OCI-LY3 (cell line): ENCODE data around the gene ZNF804A.
A peak's percentile ranks its signal among the peaks of the same experiment; 100 is the strongest.

Source experiments
- H2AFZ ChIP-seq: fragments of 200-600, 300-600 bp; shearing (Covaris generic); 2 replicates; pipeline ENCODE4 v1.6.0; 2014; ENCODE audit warnings: antibody characterized with exemption, low read depth, low read length
- H3K27ac ChIP-seq: fragments of 200-600, 300-600 bp; sonication (generic); 2 replicates; pipeline ENCODE4 v1.5.1; 2014; ENCODE audit warnings: mild to moderate bottlenecking, low read length, moderate library complexity, mixed read lengths
- H3K27me3 ChIP-seq: fragments of 200-600, 300-600 bp; sonication (generic); 2 replicates; pipeline ENCODE4 v1.6.1; 2014; ENCODE audit warnings: low read depth, low read length, mixed read lengths
- H3K36me3 ChIP-seq: fragments of 200-600, 300-600 bp; sonication (generic); replicated peaks from 2 replicates; pipeline ENCODE3; 2014; ENCODE audit warnings: low read depth, low read length, mixed read lengths
- H3K4me1 ChIP-seq: fragments of 300-600, 200-600 bp; sonication (generic); 2 replicates; pipeline ENCODE4 v1.6.1; 2014; ENCODE audit warnings: low read length, mixed read lengths
- H3K4me2 ChIP-seq: fragments of 200-600, 300-600 bp; sonication (generic); 2 replicates; pipeline ENCODE4 v1.6.1; 2014; ENCODE audit warnings: low read length, mixed read lengths
- H3K4me3 ChIP-seq: fragments of 300-600, 200-600 bp; sonication (generic); 2 replicates; pipeline ENCODE4 v1.5.1; 2014; ENCODE audit warnings: antibody characterized with exemption, mild to moderate bottlenecking, low read length, moderate library complexity
- H3K79me2 ChIP-seq: fragments of 300-600, 200-600 bp; shearing (Covaris generic); 2 replicates; pipeline ENCODE4 v1.6.1; 2014; ENCODE audit warnings: mild to moderate bottlenecking, low read length, mixed read lengths
- H3K9ac ChIP-seq: fragments of 300-600, 200-600 bp; shearing (Covaris generic); 2 replicates; pipeline ENCODE4 v1.6.0; 2014; ENCODE audit warnings: mild to moderate bottlenecking, low read length, moderate library complexity
- H3K9me3 ChIP-seq: fragments of 200-600, 300-600 bp; shearing (Covaris generic); 2 replicates; pipeline ENCODE4 v1.6.1; 2014; ENCODE audit warnings: low read length, mixed read lengths; ENCODE audit not compliant: insufficient read depth
- H4K20me1 ChIP-seq: fragments of 200-600, 300-600 bp; sonication (generic); 2 replicates; pipeline ENCODE4 v1.6.1; 2016; ENCODE audit warnings: low read length, mixed read lengths; ENCODE audit not compliant: insufficient read depth
- CTCF ChIP-seq: fragments of 200-600, 300-600 bp; sonication (generic); IDR thresholded peaks from 2 replicates; pipeline ENCODE4 v1.5.1; 2014; ENCODE audit warnings: antibody characterized with exemption, low read length, low read depth
- EZH2phosphoT487 ChIP-seq: fragments of 200-600 bp; shearing (Covaris generic); IDR thresholded peaks from 2 replicates; pipeline ENCODE4 v1.6.1; 2018; ENCODE audit warnings: antibody characterized with exemption, mixed run types, low read depth

ZNF804A gene

GRCh38 chr2:184890311-184890710 is 292.0 kb downstream of the ZNF804A start:
- Histone ChIP-seq H3K4me1 (peaks cover 6% of the 10 kb centered on the region; the same call in 1 of the 2 replicates), H4K20me1 (no peaks in the 10 kb centered on the region), H2AFZ (no peak overlapping the region), H3K4me2 (peak overlapping the region; percentile 42), H3K9me3 (no peaks in the 10 kb centered on the region), H3K4me3 (no peak overlapping the region), H3K27ac (peak overlapping the region; percentile 14; the same call in 1 of the 2 replicates), H3K79me2 (no peaks in the 10 kb centered on the region), H3K36me3 (no peaks in the 10 kb centered on the region), H3K27me3 (no peaks in the 10 kb centered on the region), H3K9ac (no peak overlapping the region)
- no peak for TF ChIP-seq CTCF
- TF ChIP-seq EZH2phosphoT487, result no peak

GRCh38 chr2:184904991-184905390 is 306.7 kb downstream of the ZNF804A start:
- H3K4me1 ChIP-seq, result peaks cover 8% of the 10 kb centered on the region
- H3K36me3 ChIP-seq, result peaks cover under 1% of the 10 kb centered on the region
- no peaks in the 10 kb centered on the region for H3K9me3 ChIP-seq
- no peak overlapping the region for H3K9ac ChIP-seq
- no peaks in the 10 kb centered on the region for H3K27me3 ChIP-seq
- 0 out of 2 replicates have a peak, but pooled peaks cover 4% of the 10 kb centered on the region for H3K79me2 ChIP-seq
- H3K27ac ChIP-seq, result no peak overlapping the region
- H2AFZ ChIP-seq, result no peak overlapping the region
- H4K20me1 ChIP-seq, result no peaks in the 10 kb centered on the region; the same call in 1 of the 2 replicates
- H3K4me2 ChIP-seq, result no peak overlapping the region
- no peak overlapping the region for H3K4me3 ChIP-seq
- no peak for TF ChIP-seq CTCF
- TF ChIP-seq EZH2phosphoT487, result no peak

- no peak overlapping the region for H3K4me3 ChIP-seq
- H3K4me2 ChIP-seq, result no peak overlapping the region
- H3K27me3 ChIP-seq, result no peaks in the 10 kb centered on the region
- TF ChIP-seq CTCF (no peak), EZH2phosphoT487 (no peak)
- peaks cover 4% of the 10 kb centered on the region; the same call in 1 of the 2 replicates for H3K79me2 ChIP-seq
- peaks cover 8% of the 10 kb centered on the region for H3K4me1 ChIP-seq
- H3K36me3 ChIP-seq, result peaks cover 4% of the 10 kb centered on the region
- no peak overlapping the region for H2AFZ ChIP-seq
- H3K9ac ChIP-seq, result no peak overlapping the region
- H4K20me1 ChIP-seq, result no peaks in the 10 kb centered on the region; the same call in 1 of the 2 replicates
- no peaks in the 10 kb centered on the region for H3K9me3 ChIP-seq
- no peak overlapping the region for H3K27ac ChIP-seq
Observed at GRCh38 chr2:184906160-184906559, 307.8 kb downstream of the ZNF804A start.

GRCh38 chr2:184906709-184907108 is 308.4 kb downstream of the ZNF804A start:
- no peak for TF ChIP-seq CTCF
- Histone ChIP-seq H3K4me1 (peaks cover 8% of the 10 kb centered on the region), H3K9ac (no peak overlapping the region), H3K9me3 (no peaks in the 10 kb centered on the region), H3K36me3 (peaks cover 4% of the 10 kb centered on the region), H3K27me3 (no peaks in the 10 kb centered on the region), H4K20me1 (no peaks in the 10 kb centered on the region; the same call in 1 of the 2 replicates), H2AFZ (no peak overlapping the region), H3K79me2 (peaks cover 4% of the 10 kb centered on the region; the same call in 1 of the 2 replicates), H3K4me3 (no peak overlapping the region), H3K27ac (no peak overlapping the region), H3K4me2 (no peak overlapping the region)
